ENCODE results near the gene RRM2.
A peak's percentile ranks its signal among the peaks of the same experiment; 100 is the strongest.
"Not testable (repeated sequence)": the region's sequence is repeated elsewhere in the genome, so short reads cannot be mapped to it uniquely, and the experiment has no call there.

The RRM2 gene

GRCh38 chr2:10132043-10132575 lies 9.6 kb downstream of the RRM2 start:
- no peak for FAIRE-seq

GRCh38 chr2:10132596-10132995 lies 10.1 kb downstream of the RRM2 start:
- FAIRE-seq: no peak
- DNase-seq (ENCODE audit: low spot score): no peak

More at GRCh38 chr2:10132043-10132575, 9.6 kb downstream of the RRM2 start:
- no peak for DNase-seq (ENCODE audit: low spot score)

DNA sequence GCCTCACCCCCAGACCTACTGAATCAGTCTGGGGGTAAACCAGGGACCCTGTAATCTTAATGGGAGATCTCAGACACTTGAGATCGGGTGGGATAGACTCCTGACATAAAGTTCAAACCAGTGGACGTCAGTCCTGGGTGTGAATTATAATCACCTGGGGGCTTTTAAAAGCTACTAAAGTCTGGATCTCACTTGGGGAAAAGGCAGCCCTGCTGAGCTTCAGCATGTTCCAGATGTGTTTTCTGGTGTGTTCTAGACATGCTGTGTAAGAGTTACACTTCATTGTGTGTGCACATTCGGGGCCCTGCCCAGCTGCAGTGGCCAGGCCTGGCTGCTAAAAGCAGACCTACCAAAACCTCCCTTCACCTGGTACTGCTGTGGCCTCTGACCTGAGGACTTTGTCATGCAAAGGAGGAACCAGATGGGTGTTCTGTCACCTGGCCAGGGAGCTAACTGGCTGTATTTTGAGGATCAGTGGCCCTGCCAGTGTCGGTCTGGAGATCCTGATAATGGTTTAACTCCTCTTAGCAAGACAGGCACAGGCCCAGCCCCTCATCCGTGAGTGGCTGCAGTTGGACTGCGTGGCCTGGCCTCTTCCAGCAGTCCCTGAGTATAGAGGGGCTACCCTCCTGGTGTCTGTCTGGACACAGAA lies 10.6 kb downstream of the RRM2 start:
- DNase-seq (ENCODE audit: low spot score) (no peak), FAIRE-seq (no peak)

DNA sequence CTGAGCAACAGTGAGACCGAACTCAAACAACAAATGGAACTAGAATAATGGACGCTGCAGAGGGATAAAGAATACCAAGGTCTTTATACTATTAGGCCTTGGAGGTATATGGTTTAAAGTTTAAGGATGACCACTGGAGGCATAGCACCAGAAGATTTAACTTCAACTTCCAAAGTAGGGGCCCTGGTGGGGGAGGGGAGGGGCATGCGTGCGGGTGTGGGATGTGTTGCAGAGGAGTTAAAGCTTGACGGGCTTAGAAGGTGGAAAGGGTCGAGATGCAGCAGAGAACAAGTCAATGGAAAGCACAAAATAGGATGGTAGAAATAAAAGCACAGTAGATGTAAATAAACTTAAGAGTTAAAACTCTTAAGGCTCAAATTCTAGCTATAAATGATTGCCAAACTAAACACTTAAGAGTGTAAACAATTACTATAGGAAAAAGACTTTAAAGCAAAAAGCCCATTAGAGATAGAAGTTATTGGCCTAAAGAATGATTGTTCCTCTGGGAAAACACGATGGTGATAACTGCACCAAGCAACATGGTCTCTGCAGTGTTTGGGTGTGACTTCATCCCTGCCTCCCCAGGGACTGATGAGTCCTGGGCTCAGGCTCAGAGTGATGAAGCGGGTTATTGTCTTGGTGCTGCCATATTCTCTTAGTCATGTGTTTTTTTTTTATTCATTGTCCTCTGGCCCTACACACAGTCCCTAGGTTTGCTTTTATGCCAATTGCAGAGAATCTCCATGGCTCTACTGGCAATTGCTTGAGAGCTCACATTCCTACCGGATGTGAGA lies 13.0 kb downstream of the RRM2 start:
- no peak for FAIRE-seq
- peak; percentile 74 for DNase-seq (ENCODE audit: low spot score)

GRCh38 chr2:10136101-10136934 lies 13.8 kb downstream of the RRM2 start:
- DNase-seq (ENCODE audit: low spot score) (no peak), FAIRE-seq (no peak)

- FAIRE-seq: peak; percentile 32
- DNase-seq (ENCODE audit: low spot score): peak; percentile 56
Observed at GRCh38 chr2:10137053-10137843, 14.7 kb downstream of the RRM2 start.

DNA sequence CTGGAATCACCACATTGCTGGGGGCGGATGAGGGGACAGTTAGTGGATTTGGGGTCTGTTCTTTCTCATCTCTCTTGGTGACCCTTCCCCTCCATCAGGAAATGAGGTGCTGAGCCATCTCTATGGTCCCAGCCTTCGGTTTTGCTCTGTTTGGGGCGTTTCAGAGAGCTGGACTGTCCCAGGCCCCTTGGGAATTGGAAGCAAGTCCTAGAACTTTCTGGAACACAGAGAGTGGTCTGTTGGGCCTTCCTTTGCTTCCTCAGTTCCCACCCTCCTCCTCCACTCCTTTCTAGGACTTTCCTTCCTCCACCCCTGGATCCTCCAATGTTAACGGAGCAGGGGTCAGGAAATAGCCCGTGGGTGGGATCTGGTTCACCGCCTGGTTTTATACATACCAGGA lies 17.0 kb downstream of the RRM2 start:
- FAIRE-seq: no peak
- DNase-seq (ENCODE audit: low spot score): no peak

DNA sequence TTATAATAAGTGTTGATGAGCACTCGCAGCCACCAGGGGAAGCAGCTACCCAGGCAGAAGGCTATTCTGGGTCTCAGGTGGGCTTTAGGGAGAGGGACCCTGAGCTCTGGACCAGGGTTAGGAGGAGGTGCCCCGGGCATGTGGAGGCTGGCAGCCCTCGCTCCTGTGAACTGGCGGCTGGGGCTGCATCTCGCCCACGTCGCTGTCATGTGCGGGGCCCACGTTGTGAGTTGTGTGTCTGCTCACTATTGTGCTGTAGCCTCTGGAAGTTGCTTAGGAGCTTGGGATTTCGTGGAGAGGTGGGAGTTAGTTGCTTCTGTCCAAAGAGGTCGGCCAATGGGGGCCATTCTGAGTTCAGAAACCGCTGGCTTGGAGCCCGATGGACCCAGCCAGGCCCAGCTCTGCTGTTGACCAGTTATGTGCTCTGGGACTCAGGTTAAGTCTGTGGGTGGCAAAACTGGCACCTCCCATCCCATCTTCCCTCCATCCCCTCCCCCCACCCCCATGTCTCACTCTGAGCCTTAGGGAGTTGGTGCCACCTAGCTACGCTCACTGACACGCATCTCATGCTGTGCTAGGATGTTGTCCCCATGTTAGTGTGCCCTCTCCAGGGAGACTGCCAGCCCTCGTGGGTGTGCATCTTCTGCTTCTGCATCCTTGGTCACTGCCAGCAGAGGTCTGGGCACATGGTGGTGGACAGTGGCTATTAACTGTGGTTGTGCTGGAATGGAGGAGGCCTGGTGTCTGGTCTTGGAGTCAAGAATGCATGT lies 18.5 kb downstream of the RRM2 start:
- DNase-seq (ENCODE audit: low spot score): peak; percentile 15
- FAIRE-seq: peak; percentile 78

DNA sequence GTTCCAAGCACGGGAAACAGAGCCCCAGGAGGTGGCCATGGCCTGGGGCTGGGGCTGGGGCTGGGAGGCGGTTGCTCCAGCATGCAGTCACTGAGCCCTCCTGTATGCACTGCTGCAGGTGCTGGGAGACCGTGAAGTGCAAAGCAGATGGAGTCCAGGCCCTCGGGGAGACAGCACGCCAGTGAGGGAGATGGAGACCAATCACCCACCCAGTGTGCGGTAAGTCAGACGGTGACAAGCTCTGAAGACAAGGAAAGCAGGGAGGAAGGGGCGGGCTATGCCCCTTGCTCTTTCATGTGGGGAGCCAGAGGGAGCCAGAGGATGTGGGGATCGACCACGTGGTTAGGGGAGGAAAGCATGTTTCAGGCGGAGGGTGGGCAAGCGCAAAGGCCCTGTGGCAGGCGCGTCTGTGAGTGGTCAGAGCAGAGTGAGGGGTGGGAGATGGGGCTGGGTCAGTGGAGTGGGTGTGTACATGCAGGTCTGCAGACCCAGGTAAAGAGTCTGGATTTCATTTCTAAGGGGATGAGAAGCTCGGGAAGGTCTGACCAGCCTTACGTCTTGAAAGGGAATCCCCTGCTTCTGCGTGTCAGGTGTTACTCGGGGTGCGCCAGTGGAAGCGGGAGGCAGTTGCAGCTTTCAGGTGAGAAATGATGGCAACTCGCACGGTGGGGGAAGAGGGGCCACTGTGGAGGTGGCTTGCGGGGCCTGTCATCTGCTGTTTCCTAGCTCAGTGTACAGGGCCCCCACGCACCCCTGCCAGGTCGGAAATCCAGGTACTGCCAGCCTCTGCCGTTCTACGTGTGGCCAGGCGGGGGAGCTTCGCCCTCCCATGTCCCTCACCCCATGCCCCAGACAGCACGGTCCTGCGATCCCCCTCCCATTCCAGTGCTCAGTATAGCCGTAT lies 19.4 kb downstream of the RRM2 start:
- DNase-seq (ENCODE audit: low spot score) (peak; percentile 61), FAIRE-seq (peak; percentile 87)

GRCh38 chr2:10142640-10142965 lies 20.1 kb downstream of the RRM2 start:
- DNase-seq (ENCODE audit: low spot score) (no peak), FAIRE-seq (no peak)

- FAIRE-seq (no peak), DNase-seq (ENCODE audit: low spot score) (no peak)
Observed at GRCh38 chr2:10144771-10145518, 22.4 kb downstream of the RRM2 start.

GRCh38 chr2:10145519-10146357 lies 23.2 kb downstream of the RRM2 start:
- no peak for DNase-seq (ENCODE audit: low spot score)
- no peak for FAIRE-seq

DNA sequence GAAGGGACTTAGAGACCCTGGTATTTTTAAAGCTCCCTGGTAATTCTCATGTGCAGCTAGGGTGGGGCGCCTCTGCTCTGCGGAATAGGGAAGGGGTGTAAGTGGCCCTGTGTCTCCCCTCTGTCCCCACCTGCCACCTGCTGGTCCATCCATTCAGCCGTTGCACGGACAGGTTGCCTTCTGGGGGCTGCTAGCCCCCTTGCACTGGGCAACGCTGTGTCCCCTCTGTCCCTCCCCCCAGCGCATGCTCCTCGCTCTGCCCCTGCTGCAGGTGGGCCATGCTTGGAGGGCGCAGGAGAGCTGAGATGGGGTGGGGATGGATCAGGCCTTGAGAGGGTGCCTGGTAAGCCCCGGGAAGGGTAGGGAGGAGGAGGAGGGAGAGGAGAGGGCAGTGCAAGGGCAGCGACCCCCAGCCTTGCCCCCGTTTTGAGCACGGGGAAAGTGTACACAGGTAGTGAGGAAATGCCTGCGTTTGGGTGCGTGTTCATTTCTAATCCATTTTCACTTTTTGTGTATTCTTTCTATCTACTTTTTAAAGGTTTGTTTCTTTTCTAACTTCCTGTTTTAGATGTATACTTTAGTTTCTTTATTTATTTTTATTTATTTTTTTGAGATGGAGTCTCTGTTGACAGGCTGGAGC lies 23.9 kb downstream of the RRM2 start:
- FAIRE-seq (peak; percentile 67), DNase-seq (ENCODE audit: low spot score) (no peak)

DNA sequence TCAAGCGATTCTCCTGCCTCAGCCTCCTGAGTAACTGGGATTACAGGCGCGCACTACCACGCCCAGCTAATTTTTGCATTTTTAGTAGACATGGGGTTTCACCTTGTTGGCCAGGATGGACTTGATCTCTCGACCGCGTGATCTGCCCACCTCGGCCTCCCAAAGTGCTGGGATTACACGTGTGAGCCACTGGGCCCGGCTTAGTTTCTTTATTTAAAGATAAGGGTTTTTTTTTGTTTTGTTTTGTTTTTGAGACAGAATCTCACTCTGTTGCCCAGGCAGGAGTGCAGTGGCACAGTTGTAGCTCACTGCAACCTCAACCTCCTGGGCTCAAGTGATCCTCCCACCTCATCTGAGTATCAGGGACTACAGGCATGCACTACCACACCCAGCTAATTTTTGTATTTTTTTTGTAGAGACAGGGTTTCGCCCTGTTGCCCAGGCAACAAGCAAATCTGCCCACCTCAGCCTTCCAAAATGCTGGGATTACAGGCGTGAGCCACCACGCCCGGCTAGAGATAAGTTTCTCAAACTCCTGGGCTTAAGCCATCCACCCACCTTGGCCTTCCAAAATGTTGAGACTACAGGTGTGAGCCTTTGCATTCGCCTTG lies 24.6 kb downstream of the RRM2 start:
- FAIRE-seq; DNase-seq (ENCODE audit: low spot score): not testable (repeated sequence)

DNA sequence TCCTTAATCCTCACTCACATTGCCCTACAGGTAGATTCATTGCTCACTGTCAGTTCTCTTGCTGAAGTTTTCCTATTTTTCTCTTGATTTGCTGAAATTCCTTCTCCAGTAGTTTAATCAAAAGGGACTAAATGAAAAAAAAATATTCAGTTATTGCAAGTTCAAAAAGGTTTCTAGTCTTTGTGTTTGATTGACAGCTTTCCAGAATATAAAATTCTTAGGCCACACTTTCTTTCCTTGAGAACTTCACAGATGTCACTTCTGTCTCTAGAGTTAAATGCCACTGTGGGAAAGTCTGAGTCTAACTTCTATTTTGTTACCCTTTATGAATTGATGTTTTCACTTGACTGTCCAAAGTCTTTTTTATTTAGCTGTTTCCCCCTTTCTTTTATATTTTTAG lies 25.7 kb downstream of the RRM2 start:
- no peak for FAIRE-seq
- DNase-seq (ENCODE audit: low spot score): no peak

- FAIRE-seq (no peak), DNase-seq (ENCODE audit: low spot score) (no peak)
Observed at GRCh38 chr2:10149635-10150034, 27.1 kb downstream of the RRM2 start.

GRCh38 chr2:10150436-10150835 lies 27.9 kb downstream of the RRM2 start:
- no peak for FAIRE-seq
- DNase-seq (ENCODE audit: low spot score): no peak

All from urothelium cell line (cell line).